GM18517 (cell line): ENCODE results near the gene RAD17.
"Not testable (repeated sequence)": the region's sequence is repeated elsewhere in the genome, so short reads cannot be mapped to it uniquely, and the experiment has no call there.

ENCODE experiments used
- ATAC-seq: cut with Tn5 transposase; IDR thresholded peaks from one replicate; pipeline ENCODE4 v1.9.1; 2021; ENCODE audit warnings: mild to moderate bottlenecking, moderate library complexity; ENCODE audit not compliant: unreplicated experiment

Gene RAD17, protein sequence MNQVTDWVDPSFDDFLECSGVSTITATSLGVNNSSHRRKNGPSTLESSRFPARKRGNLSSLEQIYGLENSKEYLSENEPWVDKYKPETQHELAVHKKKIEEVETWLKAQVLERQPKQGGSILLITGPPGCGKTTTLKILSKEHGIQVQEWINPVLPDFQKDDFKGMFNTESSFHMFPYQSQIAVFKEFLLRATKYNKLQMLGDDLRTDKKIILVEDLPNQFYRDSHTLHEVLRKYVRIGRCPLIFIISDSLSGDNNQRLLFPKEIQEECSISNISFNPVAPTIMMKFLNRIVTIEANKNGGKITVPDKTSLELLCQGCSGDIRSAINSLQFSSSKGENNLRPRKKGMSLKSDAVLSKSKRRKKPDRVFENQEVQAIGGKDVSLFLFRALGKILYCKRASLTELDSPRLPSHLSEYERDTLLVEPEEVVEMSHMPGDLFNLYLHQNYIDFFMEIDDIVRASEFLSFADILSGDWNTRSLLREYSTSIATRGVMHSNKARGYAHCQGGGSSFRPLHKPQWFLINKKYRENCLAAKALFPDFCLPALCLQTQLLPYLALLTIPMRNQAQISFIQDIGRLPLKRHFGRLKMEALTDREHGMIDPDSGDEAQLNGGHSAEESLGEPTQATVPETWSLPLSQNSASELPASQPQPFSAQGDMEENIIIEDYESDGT

DNA sequence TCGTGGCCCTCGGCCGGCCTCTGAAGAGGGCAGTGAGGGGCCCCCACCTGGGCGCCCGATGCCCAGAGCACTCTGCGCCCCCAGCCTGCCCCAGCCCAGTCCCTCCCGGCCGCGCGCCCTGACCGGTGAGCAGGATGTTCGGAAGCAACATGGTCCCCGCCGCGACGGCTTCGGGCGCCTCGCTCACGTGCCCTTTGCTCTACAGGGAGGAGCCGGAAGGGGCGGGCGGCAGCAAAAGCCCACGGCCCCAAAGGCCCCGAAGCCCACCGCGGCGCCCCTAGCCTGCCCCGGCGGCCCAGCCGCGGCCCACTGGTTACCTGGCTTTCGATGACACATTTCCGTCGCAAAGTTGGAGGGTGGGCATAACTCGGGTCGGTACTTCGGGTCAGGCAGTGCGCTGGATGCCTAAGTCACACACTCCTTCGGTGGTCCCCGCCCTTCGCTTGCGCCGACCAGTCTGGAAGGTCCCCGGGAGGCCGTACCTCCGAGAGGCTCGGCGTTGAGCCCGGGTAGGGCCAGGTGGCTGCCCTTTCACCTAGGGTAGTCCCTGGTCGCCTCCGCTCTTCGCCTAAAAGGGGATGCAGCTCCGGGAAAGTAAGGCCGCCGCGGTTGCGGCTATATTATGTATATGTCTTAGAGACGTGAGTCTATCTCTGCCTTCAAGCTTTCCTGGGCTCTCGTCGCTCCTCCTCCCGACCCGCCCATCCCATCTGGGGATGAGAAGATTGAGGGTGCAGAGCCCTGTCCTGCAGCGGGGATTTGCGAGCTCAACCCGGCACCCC lies at the start of gene RAD17, which contains the start of the genes AK6 and TAF9:
Gene RAD17, plus strand, starts transcription at position 479 of the 782 bp plus-strand sequence. CDS start 2,391 bp downstream, outside the sequence.
Gene AK6, minus strand, starts transcription at position 181 of the 782 bp plus-strand sequence. Its CDS starts 30 bp downstream, at position 151.
Gene TAF9, minus strand, starts transcription at position 181 of the 782 bp plus-strand sequence. CDS start 3,783 bp downstream, outside the sequence.
- peak; percentile 92 for ATAC-seq

DNA sequence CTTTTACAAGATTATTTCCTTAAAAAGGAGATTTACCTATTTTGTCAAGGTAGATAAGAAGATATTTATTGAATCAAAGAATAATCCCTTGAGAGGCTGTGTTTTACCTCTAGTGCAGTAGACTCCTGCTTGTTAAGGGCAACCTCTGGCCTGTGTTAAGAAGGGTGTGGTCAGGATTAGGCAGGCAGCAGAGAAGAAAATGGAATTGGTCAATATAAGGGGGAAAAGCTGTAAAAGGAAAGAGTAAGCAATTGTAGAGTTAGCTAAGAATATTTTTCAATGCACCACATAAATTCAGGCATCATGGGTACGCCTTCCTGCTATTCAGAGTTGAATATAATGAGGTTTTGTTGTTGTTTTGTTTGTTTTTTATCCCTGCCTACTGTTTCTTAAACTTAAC lies 43.3 kb upstream of the RAD17 start:
- no peak for ATAC-seq

DNA sequence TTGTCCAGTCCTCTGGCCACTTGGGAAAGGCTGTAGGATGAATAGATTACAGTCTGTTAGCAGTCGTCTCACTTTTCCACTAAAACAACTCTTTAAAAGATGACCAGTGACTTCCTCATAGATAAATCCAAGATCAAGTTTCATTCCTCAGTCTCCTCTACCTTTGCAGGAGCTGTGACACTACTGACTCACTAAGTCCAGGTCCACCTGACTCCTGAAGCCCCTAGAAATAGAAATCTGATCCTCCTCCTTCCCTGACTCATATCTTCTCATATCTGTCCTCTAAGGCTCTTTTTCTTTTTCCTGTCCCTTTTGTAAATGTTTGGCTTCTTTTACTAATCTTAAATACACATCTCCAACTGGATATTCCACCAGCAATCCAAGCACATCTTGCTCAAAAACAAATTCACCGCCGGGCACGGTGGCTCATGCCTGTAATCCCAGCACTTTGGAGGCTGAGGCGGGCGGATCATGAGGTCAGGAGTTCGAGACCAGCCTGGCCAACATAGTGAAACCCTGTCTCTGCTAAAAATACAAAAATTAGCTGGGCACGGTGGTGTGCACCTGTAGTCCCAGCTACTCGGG lies 39.6 kb upstream of the RAD17 start:
- no peak for ATAC-seq

DNA sequence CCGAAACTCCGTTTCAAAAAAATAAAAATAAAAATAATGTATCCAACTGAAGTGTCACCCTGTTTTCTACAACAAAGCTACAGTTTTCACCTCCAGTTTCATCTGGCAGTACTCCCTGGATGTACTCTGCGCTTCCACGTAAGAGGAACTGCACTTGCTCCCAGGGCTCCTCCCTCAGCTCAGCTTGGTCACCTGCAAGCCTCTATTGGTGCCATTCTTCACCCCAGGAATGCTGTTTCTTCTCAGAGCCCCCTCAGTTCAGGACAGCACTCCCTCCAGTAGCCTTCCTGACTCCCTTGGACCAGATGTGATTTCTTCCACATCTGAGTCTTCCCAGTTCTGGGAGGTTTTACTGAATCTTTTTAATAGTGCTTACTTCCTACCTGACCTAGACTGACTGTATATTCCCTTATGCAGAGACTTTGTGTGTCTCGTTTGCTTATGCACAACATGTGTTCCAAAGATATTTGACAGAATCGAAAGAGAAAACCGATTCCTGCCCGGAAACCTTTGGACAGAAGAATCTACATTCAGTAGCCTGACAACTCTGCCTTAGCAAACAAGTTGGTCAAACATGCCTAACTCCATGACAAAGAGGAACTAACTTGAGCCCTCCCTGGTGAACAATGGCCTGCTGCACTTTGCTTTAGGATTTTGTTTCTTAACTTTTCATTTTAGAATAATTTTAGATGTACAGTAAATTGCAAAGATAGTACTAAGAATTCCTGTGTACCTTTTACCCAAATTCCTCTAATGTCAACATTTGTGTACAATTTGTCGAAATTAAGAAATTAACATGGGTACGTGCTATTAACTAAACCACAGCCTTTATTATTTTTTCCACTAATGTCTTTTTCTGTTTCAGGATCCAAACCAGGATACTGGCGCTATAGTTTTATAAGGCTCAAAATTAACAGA lies 37.8 kb upstream of the RAD17 start:
- ATAC-seq: no peak

DNA sequence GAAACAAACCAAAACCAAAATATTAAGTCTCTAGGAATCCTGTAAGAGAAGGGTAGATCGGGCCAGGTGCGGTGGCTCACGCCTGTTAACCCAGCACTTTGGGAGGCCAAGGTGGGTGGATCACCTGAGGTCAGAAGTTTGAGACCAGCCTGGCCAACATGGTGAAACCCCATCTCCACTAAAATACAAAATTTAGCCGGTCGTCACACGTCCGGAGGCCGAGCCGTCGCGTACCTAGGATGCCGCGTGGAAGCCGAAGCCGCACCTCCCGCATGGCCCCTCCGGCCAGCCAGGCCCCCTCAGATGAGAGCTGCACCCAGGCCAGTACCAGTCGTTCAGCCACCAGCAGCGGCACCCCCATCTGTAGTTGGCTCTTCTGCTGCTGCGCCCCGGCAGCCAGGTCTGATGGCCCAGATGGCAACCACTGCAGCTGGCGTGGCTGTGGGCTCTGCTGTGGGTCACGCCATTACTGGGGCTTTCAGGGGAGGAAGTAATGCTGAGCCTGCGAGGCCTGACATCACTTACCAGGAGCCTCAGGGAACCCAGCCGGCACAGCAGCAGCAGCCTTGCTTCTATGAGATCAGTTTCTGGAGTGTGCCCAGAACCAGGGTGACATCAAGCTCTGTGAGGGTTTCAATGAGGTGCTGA lies 35.8 kb upstream of the RAD17 start:
- not testable (repeated sequence) for ATAC-seq

DNA sequence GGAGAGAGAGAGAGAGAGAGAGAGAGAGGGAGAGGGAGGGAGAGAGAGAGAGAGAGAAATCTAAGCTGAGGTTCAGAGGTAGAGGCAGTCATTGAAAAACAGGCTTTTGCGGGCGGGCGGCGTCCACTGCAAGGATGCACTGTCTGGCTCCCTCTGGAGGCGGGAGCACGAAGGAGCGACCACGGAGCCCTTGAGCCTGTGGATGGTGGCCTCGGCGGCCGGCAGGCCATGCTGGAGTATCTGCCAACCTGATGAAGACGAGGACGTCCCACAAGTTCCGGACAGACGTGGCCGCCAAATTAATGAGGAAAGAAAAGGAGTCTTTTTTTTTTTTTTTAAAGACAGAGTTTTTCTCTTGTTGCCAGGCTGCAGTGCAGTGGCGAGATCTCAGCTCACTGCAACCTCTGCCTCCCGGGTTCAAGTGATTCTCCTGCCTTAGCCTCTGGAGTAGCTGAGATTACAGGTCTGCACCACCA lies 34.8 kb upstream of the RAD17 start:
- ATAC-seq: peak; percentile 59

DNA sequence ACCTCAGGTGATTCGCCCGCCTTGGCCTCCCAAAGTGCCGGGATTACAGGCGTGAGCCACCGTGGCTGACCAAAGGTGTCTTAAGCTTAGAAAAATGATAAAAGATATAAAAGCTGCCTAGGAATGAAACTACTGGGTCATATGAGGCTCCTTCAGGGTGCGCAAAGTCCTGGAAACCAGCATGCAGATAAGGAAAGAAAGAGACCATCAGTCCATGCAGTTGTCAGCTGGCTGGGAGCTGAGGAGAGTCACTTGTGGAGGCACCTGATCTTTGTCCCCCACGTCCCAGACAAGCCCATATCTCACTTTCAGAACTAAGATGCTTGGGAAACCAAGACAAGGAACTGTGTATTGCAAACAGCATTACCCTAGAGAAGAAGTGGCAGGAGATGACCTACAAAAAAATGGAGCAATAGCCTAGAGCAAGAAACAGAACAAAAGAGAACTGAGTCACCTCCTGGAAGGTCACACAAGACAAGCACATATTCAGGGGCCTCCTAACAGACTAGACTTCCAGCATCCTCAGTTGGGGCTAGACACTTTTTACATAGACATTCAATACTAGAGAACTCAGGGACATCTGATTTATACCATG lies 34.2 kb upstream of the RAD17 start:
- ATAC-seq: no peak

DNA sequence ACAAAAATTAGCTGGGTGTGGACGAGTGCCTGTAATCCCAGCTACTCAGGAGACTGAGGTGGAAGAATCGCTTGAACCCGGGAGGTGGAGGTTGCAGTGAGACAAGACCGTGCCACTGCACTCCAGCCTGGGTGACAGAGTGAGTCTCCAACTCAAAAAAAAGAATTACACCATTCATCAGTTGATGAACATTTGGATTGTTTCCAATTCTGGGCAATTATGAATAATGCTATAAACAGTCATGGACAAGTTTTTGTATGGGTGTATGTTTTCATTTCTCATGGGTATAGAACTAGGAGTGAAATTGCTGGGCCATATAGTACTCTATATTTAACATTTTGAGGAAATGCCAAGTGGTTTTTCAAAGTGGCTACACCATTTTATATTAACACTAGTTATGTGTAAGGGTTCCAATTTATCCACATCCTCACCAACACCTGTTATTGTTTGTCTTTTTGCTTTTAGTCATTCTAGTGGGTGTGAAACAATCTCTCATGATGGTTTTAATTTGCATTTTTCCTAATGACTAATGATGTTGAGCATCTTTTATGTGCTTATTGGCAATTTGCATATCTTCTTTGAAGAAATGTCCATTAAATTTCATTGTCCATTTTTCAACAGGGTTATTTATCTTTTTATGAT lies 28.0 kb upstream of the RAD17 start:
- no peak for ATAC-seq

DNA sequence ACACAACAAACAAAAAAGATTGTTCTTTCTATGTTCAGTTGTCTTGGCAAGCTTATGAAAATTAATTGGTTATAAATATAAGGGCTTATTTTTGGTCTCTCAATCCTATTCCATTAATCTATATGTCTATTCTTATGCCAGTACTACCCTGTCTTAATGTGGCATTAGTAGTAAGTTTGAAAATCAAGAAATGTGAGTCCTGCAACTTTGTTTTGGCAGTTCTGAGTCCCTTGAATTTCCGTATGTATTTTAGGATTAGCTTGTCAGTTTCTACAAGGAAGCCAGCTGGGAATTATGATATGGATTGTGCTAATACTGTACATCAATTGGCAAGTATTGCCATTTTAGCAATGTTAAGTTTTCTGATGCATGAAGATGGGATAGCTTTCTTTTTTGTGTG lies 26.5 kb upstream of the RAD17 start:
- ATAC-seq: no peak

DNA sequence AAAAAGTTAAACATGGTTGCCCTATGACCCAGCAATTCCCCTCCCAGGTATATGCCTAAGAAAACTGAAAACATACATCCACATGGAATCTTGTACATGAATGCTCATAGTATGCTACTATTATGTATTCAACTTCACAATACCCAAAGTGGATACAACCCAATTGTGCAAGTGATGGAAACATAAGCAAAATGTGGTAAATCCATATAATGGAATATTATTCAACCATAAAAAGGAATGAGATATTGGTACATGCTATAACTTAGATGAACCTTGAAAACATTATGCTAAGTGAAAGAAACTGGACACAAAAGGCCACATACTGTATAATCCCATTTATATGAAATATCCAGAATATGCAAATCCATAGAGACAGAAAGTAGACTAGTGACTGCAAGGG lies 19.0 kb upstream of the RAD17 start:
- ATAC-seq: no peak

DNA sequence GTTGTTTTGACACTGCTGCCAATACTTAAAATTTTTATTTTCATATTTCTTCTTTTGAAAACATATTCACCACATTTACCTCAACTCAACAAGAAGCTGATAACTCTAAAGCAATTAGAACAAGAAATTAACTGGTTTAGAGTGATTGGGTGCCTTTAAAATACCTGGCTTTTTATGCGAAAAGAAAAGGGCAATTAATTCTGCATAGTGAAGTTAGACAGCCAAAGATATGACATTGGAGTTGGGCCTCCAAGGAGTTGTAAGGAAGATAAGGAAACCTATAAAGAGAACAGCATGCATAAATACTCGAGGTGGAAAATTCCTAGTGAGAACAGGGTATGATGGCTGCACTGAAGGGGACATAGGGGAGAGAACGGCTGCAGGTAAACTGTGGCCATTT lies 9.9 kb upstream of the RAD17 start:
- ATAC-seq: no peak

DNA sequence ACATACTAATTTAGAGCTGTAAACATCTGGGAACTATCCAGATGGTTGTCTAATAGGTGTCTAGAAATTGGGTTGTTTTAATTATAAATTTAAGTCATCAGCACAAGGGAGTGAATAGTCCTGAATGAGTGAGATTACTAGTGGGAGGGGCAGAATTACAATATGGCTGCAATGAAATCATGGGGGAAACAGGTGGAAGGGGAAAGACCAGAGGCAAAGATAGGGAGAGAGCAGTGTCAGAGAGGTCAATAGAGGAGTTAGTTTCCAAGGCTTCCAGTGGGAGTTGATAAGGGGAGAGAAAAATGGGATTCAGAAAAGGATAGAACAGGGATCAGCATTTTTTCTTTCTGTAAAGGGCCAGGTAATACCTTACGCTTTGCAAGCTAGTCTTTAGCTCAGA lies 9.2 kb upstream of the RAD17 start:
- no peak for ATAC-seq

DNA sequence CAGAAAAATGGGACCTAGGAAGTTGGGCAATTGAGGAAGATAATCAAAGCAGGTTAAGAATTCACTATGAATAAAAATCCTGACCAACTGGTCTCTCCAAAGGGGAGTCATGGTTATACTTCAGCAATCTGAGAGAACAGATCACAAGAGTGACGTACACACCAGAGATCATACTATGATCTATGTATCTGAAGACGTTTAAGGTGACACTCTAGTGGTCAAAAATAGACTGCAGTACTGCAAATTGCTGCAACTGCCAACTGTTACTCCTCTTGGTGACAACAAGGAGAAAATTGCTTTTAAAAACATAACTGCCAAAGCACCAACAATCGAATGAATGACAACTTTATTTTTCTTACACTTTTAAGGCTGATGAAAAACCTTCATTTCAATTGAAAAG lies 5.2 kb upstream of the RAD17 start:
- no peak for ATAC-seq

DNA sequence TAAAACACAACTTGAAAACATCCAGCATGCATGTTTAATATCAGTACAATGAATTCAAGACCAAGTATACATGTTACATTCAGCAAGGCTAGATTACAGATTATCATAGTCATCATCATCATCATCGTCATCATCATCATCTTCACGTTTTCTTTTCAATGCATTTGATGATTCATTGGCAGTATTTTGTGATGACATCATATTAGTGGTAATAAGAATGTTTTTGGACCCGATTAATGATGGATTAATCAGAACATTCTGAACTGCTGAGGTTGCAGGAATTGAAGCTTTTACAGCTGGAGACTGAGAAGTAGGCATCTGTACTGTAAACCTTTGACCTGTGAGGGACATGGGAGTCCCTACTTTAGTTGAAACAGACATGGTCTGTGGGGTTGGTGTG lies 4.8 kb upstream of the RAD17 start:
- no peak for ATAC-seq

DNA sequence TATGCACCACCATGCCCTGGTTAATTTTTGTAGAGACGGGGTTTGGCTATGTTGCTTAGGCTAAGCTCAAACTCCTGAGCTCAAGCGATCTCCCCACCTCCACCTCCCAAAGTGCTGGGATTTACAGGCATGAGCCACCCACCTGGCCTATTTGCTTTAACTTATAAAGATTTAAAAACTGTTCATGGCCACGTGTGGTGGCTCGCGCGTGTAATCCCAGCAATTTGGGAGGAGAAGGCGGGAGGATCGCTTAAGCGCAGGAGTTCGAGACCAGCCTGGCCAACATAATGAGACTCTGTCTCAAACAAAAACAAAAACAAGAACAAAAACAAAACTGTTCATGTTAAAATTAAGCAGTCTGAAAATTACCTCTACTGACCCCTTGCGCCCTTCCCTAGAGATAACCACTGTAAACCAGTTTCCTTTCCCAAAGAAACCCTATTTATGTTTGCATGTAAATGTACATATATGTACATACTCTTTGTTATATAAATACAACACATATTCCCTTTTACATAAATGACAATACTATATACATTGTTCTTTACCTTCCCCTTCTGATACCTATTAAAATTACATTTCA lies 1.8 kb upstream of the RAD17 start:
- ATAC-seq: no peak

DNA sequence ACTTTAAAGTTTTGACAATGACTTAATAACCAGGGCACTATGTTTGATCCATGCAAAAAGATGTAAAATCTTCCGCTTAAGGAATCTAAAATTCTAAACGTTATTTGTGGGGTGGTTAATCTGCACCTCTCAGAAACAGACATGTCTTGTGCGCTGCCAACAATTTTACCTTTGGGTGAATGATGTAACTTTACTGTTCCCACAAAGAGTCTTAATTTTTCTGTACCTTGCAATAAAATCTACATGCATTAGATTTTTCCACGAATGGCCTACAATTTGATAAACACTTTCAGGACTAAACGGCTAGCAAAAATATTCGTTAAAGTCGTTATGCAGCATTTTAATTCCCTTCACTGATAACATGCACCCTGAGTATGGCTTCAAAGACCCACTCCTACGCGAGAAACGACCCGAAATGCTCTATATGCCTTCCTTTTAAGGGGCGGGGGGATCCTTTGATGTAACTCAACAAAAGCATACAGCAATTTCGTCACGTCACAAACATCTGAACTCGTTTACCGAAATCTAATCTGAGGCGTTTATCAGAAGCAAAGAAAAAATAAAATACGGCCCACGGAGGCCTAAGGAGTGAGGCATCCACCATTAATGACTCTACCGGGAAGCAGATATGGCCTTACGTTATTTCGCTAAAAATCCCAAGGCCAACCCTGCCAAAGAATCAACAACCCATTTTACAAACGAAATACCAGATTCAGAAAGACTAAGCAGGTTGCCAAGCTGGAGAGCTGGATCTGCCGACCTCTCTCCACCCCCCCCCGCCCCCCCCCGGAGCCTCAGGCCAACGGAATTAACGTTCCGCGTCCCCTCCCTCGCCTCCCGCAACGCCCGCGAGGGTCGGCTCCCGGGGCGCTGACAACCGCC lies 919 bp upstream of the RAD17 start:
- ATAC-seq: peak; percentile 16

DNA sequence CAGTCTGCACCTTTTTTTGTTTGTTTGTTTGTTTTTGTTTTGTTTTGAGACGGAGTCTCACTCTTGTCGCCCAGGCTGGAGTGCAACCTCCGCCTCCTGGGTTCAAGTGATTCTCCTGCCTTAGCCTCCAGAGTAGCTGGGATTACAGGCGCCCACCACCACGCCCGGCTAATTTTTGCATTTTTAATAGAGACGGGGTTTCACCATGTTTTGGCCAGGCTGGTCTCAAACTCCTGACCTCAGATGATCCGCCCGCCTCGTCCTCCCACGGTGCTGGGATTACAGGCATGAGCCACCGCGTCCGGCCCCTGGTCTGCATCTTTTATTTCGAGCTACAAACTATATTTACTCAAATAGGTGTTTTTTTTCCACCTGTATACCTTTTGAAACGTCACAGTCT lies 717 bp downstream of the RAD17 start:
- ATAC-seq: not testable (repeated sequence)
